ACC112 (cell line): ENCODE results near the gene LILRB1.
"Not testable (repeated sequence)": the region's sequence is repeated elsewhere in the genome, so short reads cannot be mapped to it uniquely, and the experiment has no call there.

Experiments
- H2AFZ ChIP-seq: fragments of 200-600 bp; sonication (generic); one replicate; pipeline ENCODE4 v1.6.0; 2017; ENCODE audit warnings: antibody characterized with exemption, low read length; ENCODE audit not compliant: unreplicated experiment
- H3K27ac ChIP-seq: fragments of 200-600 bp; sonication (generic); 2 replicates; pipeline ENCODE4 v1.5.1; 2014; ENCODE audit warnings: low read depth, mild to moderate bottlenecking, antibody characterized with exemption, low read length, moderate library complexity
- H3K27me3 ChIP-seq: fragments of 200-600 bp; sonication (generic); 2 replicates; pipeline ENCODE4 v1.6.1; 2014; ENCODE audit warnings: mild to moderate bottlenecking, antibody characterized with exemption, low read length, moderate library complexity, mixed read lengths; ENCODE audit not compliant: insufficient read depth
- H3K36me3 ChIP-seq: fragments of 200-600 bp; sonication (generic); 2 replicates; pipeline ENCODE4 v1.6.1; 2016; ENCODE audit warnings: mild to moderate bottlenecking, antibody characterized with exemption, low read length, moderate library complexity, mixed read lengths; ENCODE audit not compliant: insufficient read depth
- H3K4me1 ChIP-seq: fragments of 200-600 bp; sonication (generic); one replicate; pipeline ENCODE4 v1.6.1; 2016; ENCODE audit warnings: low read length, mixed read lengths; ENCODE audit not compliant: insufficient read depth, unreplicated experiment, control insufficient read depth
- H3K4me3 ChIP-seq: fragments of 200-600 bp; sonication (generic); 2 replicates; pipeline ENCODE4 v1.5.1; 2014; ENCODE audit warnings: mild to moderate bottlenecking, low read depth, low read length
- H3K79me2 ChIP-seq: fragments of 200-600 bp; sonication (generic); one replicate; pipeline ENCODE4 v1.6.0; 2016; ENCODE audit warnings: low read length; ENCODE audit not compliant: control insufficient read depth, unreplicated experiment, insufficient read depth

LILRB1 gene

DNA sequence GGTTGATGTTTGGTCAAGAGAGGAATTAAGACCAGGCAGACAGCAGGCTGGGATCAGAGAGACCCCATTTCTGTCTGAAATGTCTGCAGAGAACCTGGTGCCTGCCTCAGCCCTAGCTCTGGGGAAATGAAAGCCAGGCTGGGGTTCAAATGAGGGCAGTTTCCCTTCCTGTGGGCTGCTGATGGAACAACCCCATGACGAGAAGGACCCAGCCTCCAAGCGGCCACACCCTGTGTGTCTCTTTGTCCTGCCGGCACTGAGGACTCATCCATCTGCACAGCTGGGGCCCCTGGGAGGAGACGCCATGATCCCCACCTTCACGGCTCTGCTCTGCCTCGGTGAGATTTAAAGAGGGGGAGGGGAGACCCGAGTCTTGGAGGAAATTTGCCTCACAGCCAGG lies 32.4 kb downstream of the LILRB1 start, which contains the start of gene LILRB4:
Gene LILRB4 (plus strand): TSS at position 256 of the 400 bp plus-strand sequence. CDS start 49 bp downstream, at position 305.
- H3K27me3 ChIP-seq = no peaks in the 10 kb centered on the region
- no peaks in the 10 kb centered on the region for H3K79me2 ChIP-seq
- no peak within 1 kb of the TSS for H3K27ac ChIP-seq
- no peaks in the 10 kb centered on the region for H3K4me1 ChIP-seq
- no peak within 1 kb of the TSS for H3K4me3 ChIP-seq
- H2AFZ ChIP-seq = no peak within 1 kb of the TSS
- H3K36me3 ChIP-seq = no peaks in the 10 kb centered on the region

DNA sequence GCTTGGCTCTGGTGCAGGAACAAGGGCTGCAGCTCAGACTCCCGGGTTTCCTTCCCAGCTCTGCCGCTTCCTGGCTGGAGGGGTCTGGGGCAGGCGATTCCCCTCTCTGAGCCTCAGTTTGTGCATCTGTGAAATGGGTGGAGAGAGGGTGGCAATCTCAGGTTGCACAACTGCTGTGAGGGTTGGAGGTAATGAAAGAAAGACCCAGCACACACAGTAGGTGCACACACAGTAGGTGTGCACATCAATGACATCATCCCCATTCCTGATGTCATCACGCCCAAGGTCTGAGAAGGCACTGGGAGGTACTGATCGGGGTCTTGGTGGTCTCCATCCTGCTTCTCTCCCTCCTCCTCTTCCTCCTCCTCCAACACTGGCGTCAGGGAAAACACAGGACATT lies 35.2 kb downstream of the LILRB1 start:
- no peak overlapping the region for H3K27ac ChIP-seq
- no peaks in the 10 kb centered on the region for H3K79me2 ChIP-seq
- H3K27me3 ChIP-seq = no peaks in the 10 kb centered on the region
- no peak overlapping the region for H3K4me3 ChIP-seq
- H2AFZ ChIP-seq = no peak overlapping the region
- no peaks in the 10 kb centered on the region for H3K36me3 ChIP-seq
- no peaks in the 10 kb centered on the region for H3K4me1 ChIP-seq

DNA sequence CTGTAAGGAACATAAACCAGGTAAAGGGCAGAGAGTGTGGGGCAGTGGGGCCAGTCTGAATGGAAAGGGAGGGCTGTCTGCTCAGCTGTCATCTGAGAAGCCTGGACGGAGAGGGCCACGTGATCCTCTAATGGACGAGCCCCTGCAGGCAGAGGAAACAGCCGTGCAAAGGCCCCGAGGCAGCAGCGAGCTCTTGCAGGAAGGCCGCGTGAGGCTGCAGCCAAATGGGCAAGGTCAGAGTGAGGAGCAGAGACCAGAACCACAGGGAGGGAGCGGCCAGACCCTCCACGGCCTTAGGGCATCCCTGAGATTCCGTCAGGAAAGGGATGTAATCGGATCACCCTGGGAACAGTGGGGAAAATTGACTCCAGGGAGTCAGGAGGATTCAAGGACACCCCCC lies 36.9 kb downstream of the LILRB1 start:
- H2AFZ ChIP-seq = no peak overlapping the region
- H3K36me3 ChIP-seq = no peaks in the 10 kb centered on the region
- no peak overlapping the region for H3K4me3 ChIP-seq
- no peak overlapping the region for H3K27ac ChIP-seq
- H3K4me1 ChIP-seq = no peaks in the 10 kb centered on the region
- H3K79me2 ChIP-seq = no peaks in the 10 kb centered on the region
- H3K27me3 ChIP-seq = no peaks in the 10 kb centered on the region

DNA sequence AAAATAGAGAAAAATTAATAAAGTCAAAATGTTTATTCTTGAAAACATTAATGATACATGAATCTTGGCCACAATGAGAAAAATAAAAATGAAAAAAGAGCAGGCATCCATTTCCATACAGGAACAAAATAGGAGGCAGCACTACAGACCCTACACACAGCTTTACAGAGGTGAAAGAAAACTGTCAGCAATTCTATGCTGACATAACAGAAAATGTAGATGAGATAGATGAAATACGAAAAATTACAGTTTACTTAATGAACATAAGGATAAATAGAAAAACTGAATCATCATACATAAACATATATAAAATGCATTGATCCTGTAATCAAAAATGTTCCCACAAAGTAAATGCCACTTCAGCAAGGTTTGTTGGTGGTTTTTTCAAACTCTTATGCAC lies 38.1 kb downstream of the LILRB1 start:
- Histone ChIP-seq H3K79me2 (no peaks in the 10 kb centered on the region), H3K27me3 (no peaks in the 10 kb centered on the region), H3K27ac (no peak overlapping the region), H2AFZ (no peak overlapping the region), H3K4me1 (no peaks in the 10 kb centered on the region), H3K36me3 (no peaks in the 10 kb centered on the region), H3K4me3 (no peak overlapping the region)

DNA sequence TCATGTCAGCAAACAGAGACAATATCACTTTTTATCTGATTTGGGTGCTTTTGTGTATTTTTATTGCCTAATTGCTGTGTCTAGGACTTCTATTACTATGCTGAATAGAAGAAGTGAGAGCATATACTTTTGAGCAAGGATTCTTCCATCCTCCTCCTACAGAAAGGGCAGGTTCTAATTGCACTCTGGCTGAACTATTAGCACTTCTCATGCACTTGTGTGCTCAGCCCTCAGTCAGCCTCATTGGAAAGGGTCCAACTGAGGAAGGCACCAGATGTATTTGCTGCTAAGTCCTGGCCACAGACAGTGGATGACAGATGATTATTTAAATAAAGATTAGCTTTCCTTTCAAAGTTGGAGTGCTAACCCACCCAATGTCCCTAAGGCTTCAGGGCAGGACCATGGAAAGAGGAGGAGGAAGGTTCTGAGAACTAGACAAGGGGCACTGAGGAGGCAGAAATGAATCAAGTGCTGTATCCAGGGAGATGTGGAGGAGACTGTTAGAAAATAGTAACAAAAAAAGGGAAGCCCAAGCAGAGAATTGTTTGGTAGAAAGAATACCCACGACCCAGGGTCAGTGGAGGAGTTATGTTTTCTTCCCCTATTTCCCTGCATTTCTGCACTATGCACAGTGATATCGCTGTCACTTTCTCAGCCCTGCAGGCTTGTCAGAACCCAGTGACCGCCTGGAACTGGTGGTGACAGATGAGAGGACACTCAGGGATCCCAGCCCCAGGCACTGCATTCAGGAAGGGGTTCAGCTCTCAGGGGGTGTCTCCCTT lies 40.5 kb downstream of the LILRB1 start:
- Histone ChIP-seq H3K27me3 (no peaks in the 10 kb centered on the region), H3K4me3 (no peak overlapping the region), H3K27ac (no peak overlapping the region), H2AFZ (no peak overlapping the region), H3K36me3 (no peaks in the 10 kb centered on the region), H3K4me1 (no peaks in the 10 kb centered on the region), H3K79me2 (no peaks in the 10 kb centered on the region)

DNA sequence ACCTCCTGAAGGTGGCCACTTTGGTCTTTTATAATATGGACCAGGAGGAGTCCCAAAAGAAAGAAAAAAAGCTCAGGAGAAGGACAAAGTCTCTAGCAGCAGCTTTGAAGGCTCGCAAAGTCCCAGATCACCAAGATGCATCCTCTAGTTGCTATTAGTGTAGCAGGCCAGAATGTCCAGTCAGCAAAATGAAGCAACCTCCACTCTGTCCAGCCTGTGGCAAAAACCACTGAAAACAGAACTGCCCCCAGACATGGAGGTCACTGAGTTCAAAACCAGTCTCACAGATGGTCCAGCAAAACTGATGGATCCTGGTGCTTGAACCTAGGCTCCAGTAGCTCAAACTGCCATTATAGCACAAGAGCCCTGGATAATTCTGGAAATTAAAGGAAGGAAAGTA lies 42.9 kb downstream of the LILRB1 start:
- H3K27ac ChIP-seq = no peak overlapping the region
- no peaks in the 10 kb centered on the region for H3K79me2 ChIP-seq
- no peaks in the 10 kb centered on the region for H3K4me1 ChIP-seq
- no peaks in the 10 kb centered on the region for H3K36me3 ChIP-seq
- H2AFZ ChIP-seq = no peak overlapping the region
- no peaks in the 10 kb centered on the region for H3K27me3 ChIP-seq
- no peak overlapping the region for H3K4me3 ChIP-seq

DNA sequence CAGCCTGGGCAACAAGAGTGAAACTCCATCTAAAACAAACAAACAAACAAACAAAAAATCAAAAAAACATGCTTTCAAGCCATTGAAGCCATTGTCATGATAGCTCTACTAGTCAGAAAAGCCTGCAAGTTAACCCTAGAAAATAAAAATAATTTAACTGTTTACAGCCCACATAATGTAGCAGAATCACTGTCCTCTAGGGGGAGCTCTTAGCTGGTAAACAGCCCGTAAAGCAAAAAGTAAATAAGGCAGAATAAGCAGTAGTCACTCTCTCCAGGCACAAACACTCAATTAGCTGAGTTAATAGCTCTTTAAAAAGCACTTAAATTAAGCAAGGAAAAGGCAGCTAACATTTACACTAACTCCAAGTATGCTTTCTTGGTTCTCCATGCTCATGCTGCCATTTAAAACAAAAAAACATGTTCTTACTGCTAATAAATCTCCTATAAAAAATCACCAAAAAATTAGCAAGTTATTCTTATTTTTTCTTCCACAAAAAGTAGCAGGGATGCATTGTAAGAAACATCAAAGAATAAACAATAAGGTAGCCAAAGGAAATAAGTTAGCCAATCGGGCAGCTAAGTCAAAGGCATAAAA lies 43.8 kb downstream of the LILRB1 start:
- Histone ChIP-seq H3K4me3 (no peak overlapping the region), H2AFZ (no peak overlapping the region), H3K27me3 (no peaks in the 10 kb centered on the region), H3K36me3 (no peaks in the 10 kb centered on the region), H3K27ac (no peak overlapping the region), H3K4me1 (no peaks in the 10 kb centered on the region), H3K79me2 (no peaks in the 10 kb centered on the region)

DNA sequence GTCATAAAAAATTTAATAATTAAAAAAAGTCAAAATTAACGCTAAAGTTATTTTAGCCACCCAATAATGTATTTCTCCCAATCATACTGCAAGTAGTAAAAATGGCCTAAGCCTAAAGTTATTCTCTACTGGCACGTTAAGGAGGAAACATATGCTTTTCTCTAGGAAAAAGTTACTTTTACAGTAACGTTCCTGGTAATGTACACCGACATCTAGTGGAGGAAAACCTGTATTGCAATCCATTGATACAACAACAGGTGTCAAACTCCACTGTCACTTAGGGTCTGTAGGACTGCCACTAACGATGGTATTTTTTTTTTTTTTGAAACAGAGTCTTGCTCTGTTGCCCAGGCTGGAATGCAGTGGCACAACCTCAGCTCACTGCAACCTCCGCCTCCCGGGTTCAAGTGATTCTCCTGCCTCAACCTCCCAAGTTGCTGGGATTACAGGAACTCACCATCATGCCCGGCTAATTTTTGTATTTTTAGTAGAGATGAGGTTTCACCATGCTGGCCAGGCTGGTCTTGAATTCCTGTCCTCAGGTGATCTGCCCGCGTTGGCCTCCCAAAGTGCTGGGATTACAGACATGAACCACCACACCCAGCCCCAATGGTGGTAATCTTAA lies 46.0 kb downstream of the LILRB1 start:
- H2AFZ ChIP-seq, H3K4me3 ChIP-seq, H3K4me1 ChIP-seq, H3K27ac ChIP-seq, H3K27me3 ChIP-seq, H3K36me3 ChIP-seq, H3K79me2 ChIP-seq: not testable (repeated sequence)

DNA sequence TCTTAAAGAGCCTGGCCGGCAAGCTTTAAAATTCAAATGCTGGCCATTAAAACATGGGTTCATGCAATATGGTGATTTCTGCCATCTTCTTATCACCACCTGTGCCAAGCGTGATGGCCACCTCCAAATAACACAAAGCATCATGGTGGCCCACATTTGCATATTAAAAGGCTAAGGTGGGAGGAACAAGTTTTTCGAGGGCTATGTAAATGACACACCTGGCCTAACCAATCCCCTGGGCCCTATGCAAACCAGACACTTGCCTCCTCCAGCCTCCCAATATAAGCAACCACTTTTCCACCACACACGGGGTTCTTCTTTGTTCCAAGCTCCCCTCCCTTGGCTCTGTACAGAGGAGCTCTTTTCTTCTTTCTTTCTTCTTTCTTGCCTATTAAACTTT lies 46.9 kb downstream of the LILRB1 start:
- no peaks in the 10 kb centered on the region for H3K36me3 ChIP-seq
- H3K27ac ChIP-seq = no peak overlapping the region
- H3K27me3 ChIP-seq = no peaks in the 10 kb centered on the region
- H2AFZ ChIP-seq = no peak overlapping the region
- no peaks in the 10 kb centered on the region for H3K4me1 ChIP-seq
- no peaks in the 10 kb centered on the region for H3K79me2 ChIP-seq
- no peak overlapping the region for H3K4me3 ChIP-seq

DNA sequence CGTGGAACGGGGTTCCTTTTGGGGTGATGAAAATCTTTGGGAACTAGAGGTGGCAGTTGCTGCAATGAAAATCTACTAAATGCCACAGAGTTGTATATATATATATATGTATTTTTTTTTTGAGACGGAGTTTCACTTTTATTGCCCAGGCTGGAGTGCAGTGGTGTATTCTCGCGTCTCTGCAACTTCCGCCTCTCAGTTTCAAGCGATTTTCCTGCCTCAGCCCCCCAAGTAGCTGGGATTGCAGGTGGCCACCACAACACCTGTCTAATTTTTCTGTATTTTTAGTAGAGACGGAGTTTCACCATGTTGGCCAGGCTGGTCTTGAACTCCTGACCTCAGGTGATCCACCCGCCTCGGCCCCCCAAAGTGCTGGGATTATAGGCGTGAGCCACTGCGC lies 51.3 kb downstream of the LILRB1 start:
- not testable (repeated sequence) for H2AFZ ChIP-seq, H3K4me3 ChIP-seq, H3K4me1 ChIP-seq, H3K36me3 ChIP-seq, H3K27me3 ChIP-seq, H3K27ac ChIP-seq, H3K79me2 ChIP-seq
